ENCODE results near the gene PIMREG. TPM values are rescaled to one million over a fixed set of nuclear protein-coding genes. Genes with fewer than 3 reads are reported as not detected.

PIMREG gene
- total RNA-seq, 1 donor from 2014 or later = 0.19 TPM

DNA sequence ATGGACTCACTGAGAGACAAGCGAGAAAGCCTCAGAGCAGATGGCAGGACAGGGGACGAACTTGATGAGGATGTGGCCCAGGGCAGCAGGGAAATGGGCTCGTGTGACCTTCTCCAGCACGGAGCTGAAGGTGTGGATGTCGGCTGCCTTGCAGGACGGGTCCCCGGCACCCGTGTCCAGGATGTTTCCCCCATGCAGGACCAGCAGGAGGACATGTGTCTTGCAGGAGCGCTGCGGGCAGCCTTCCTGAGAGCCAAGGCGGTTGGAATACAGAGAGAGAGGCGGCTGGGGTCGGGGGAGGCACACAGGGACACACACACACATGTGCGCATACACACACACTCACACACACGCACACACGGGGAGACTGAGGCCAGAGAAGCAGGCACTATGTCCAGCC lies 39.3 kb downstream of the PIMREG start:
- intact Hi-C loops (cut with micrococcal nuclease) = no loop called here
- Histone ChIP-seq H3K4me1 (no peaks in the 10 kb centered on the region), H3K27me3 (ENCODE audit: low read depth) (peaks cover 79% of the 10 kb centered on the region), H3K27ac (replicated peaks) (no peak overlapping the region), H3K4me3 (no peak overlapping the region), H3K36me3 (no peaks in the 10 kb centered on the region), H3K9me3 (replicated peaks) (no peaks in the 10 kb centered on the region)
- no peak for DNase-seq
- TF ChIP-seq, protein P1, sequence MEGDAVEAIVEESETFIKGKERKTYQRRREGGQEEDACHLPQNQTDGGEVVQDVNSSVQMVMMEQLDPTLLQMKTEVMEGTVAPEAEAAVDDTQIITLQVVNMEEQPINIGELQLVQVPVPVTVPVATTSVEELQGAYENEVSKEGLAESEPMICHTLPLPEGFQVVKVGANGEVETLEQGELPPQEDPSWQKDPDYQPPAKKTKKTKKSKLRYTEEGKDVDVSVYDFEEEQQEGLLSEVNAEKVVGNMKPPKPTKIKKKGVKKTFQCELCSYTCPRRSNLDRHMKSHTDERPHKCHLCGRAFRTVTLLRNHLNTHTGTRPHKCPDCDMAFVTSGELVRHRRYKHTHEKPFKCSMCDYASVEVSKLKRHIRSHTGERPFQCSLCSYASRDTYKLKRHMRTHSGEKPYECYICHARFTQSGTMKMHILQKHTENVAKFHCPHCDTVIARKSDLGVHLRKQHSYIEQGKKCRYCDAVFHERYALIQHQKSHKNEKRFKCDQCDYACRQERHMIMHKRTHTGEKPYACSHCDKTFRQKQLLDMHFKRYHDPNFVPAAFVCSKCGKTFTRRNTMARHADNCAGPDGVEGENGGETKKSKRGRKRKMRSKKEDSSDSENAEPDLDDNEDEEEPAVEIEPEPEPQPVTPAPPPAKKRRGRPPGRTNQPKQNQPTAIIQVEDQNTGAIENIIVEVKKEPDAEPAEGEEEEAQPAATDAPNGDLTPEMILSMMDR (IDR thresholded peaks at IDR 0.05; ENCODE audit: borderline replicate concordance) = no peak

DNA sequence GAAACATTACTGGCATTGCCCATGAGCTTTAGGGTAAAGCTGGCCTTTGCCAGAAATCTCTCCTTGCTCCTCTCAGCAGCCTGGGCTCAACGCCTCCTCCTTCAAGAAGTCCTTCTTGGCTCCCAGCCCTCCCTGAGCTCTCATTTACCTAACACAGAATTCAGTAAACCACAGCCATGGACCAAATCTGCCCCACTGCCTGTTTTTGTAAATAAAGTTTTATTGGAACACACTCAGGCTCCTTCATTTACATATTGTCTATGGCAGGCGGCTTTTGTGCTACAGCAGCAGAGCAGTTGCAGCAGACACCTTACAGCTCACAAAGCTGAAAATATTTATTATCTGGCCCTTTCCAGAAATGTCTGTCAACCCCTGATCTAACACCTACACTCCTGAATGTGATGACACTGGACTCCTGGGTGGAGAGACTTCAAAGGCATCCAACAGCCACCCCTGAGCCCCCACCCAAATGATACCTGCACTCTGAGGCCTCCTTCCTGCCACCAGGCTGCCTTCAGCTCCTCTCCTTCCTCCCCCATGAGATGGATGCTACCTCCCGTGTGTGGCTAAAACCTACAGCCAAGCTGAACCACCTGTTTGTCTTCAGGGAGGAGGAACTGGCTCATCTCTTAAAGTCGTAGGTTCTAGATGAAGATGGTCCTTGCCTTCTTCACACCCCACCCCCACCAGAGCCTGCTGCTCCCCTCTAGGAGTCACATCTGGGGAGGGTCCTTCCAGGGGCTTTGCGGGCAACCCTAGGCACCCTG lies 41.6 kb downstream of the PIMREG start:
- H3K4me3 ChIP-seq = no peak overlapping the region
- no peaks in the 10 kb centered on the region for H3K4me1 ChIP-seq
- peaks cover 77% of the 10 kb centered on the region for H3K27me3 ChIP-seq (ENCODE audit: low read depth)
- no peaks in the 10 kb centered on the region for H3K36me3 ChIP-seq
- DNase-seq = no peak
- no peak overlapping the region for H3K27ac ChIP-seq (replicated peaks)
- intact Hi-C loops (cut with micrococcal nuclease) = no loop called here
- TF ChIP-seq, protein P1 (IDR thresholded peaks at IDR 0.05; ENCODE audit: borderline replicate concordance) = no peak
- no peaks in the 10 kb centered on the region for H3K9me3 ChIP-seq (replicated peaks)

DNA sequence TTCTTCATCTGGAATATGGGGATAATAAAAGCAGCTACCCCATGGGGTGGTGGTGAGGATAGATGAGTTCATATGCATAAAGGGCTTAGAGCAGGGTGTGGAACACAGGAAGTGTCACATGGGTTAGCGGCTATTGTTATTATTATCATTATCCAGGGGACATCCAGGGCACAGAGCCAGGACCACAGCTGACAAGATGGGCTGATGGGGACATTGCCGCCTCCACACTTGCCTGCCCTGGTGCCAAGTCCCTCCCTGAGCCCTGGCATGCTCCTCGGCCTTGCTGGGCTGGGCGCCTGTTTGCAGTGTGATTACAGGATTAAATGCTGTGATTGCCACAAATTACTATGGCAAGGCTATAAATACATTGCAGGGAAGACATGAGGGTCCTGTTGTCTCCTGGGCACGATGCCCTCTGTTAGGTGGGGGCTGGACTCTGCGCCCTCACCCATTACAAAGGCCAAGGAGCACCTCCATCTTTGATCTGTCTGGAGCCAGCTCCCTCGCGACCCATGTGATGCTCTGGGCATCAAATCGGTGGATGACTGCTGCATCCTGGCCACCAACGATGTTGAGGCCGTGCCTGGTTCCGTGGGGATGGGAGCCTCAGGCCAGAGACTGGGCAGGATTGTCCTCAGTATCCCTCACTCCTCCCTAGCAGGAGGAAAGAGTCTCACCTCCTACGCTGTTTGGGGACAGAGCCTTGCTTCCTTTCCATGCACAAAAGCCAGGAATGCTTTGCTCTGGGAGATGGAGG lies 43.2 kb downstream of the PIMREG start:
- intact Hi-C loops (cut with micrococcal nuclease) = no loop called here
- no peaks in the 10 kb centered on the region for H3K4me1 ChIP-seq
- no peaks in the 10 kb centered on the region for H3K36me3 ChIP-seq
- no peaks in the 10 kb centered on the region for H3K9me3 ChIP-seq (replicated peaks)
- no peak for DNase-seq
- TF ChIP-seq, protein P1 (IDR thresholded peaks at IDR 0.05; ENCODE audit: borderline replicate concordance) = no peak
- no peak overlapping the region for H3K4me3 ChIP-seq
- no peak overlapping the region for H3K27ac ChIP-seq (replicated peaks)
- peaks cover 73% of the 10 kb centered on the region for H3K27me3 ChIP-seq (ENCODE audit: low read depth)

DNA sequence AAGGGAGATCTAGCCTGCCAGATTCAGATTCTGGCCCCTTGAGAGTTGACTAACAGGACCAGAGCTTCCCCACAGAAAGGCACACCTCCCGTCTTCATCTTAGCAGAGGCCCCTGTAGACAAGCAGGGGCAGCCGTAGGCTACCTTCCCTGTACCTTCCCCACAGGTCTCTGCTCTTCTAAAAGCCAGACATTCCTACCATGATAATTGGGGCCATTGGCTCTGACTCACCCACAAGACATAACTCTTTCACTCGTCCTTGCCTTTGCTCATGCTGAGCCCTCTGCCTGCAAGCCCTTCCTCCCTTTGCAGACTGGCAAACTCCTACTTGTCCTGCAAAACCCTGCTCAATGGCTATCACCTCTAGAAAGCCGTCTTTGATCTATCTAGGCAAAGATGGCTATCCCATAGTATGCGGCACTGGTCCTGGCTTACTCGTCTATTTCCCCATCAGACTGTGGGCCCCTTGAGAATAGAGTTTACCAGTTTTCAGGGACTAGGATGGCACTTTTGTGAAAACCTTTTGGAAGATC lies 43.8 kb downstream of the PIMREG start:
- no peaks in the 10 kb centered on the region for H3K36me3 ChIP-seq
- H3K4me3 ChIP-seq = no peak overlapping the region
- H3K27ac ChIP-seq (replicated peaks) = no peak overlapping the region
- no peaks in the 10 kb centered on the region for H3K9me3 ChIP-seq (replicated peaks)
- no peaks in the 10 kb centered on the region for H3K4me1 ChIP-seq
- intact Hi-C loops (cut with micrococcal nuclease) = no loop called here
- H3K27me3 ChIP-seq (ENCODE audit: low read depth) = peaks cover 74% of the 10 kb centered on the region
- TF ChIP-seq, protein P1 (IDR thresholded peaks at IDR 0.05; ENCODE audit: borderline replicate concordance) = no peak
- no peak for DNase-seq

DNA sequence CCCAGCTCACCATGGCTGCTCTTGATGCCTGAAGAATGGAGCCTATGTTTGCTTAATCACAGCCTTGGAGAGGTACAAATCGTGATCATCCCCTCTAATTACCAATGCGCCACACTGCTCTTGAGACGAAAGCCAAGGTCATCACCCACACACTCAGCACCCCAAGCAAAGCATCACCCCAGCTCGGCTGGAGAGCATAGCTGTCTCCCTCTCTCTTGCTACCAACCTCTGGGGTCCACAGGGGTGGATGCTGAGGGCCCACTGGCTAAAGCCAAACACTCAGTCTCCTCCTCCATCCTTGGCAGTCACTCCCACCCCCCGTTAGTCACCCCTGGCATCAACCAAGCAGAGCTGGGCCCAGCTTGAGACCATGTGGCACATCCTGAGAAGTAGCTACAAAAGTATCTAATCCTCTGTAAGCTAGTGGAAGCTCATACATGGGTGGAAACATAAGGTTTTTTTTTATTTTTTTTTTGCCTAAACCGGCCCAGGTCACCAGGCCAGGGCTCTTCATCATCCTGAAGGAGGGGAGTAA lies 44.8 kb downstream of the PIMREG start:
- Histone ChIP-seq H3K27ac (replicated peaks) (no peak overlapping the region), H3K27me3 (ENCODE audit: low read depth) (peaks cover 81% of the 10 kb centered on the region), H3K9me3 (replicated peaks) (no peaks in the 10 kb centered on the region), H3K36me3 (no peaks in the 10 kb centered on the region), H3K4me1 (no peaks in the 10 kb centered on the region), H3K4me3 (no peak overlapping the region)
- intact Hi-C loops (cut with micrococcal nuclease) = no loop called here
- DNase-seq = no peak
- TF ChIP-seq, protein P1 (IDR thresholded peaks at IDR 0.05; ENCODE audit: borderline replicate concordance) = no peak

Data from left ventricle myocardium inferior (tissue), 1 donor.